Endothelial cell (in vitro differentiated cells): ENCODE results near the gene ATP10A. TPM values are rescaled to one million over a fixed set of nuclear protein-coding genes. Genes with fewer than 3 reads are reported as not detected.

Source experiments
- DNase-seq: peaks from one replicate; pipeline ENCODE4 v3.0.0; 2021; ENCODE audit warnings: low spot score
- H3K27ac Mint-ChIP-seq: one replicate; pipeline ENCODE4 v1.8.0; 2021; ENCODE audit warnings: mixed read lengths, inconsistent platforms; ENCODE audit not compliant: unreplicated experiment
- H3K27me3 Mint-ChIP-seq: one replicate; pipeline ENCODE4 v1.8.0; 2021; ENCODE audit warnings: mild to moderate bottlenecking, moderate library complexity, mixed read lengths, inconsistent platforms; ENCODE audit not compliant: unreplicated experiment
- H3K36me3 Mint-ChIP-seq: one replicate; pipeline ENCODE4 v1.8.0; 2021; ENCODE audit warnings: mild to moderate bottlenecking, low read depth, mixed read lengths, inconsistent platforms; ENCODE audit not compliant: unreplicated experiment
- H3K4me1 Mint-ChIP-seq: one replicate; pipeline ENCODE4 v1.8.0; 2021; ENCODE audit warnings: mild to moderate bottlenecking, mixed read lengths, inconsistent platforms; ENCODE audit not compliant: unreplicated experiment
- H3K4me3 Mint-ChIP-seq: one replicate; pipeline ENCODE4 v1.8.0; 2021; ENCODE audit warnings: mild to moderate bottlenecking, mixed read lengths, inconsistent platforms; ENCODE audit not compliant: unreplicated experiment
- H3K9me3 Mint-ChIP-seq: one replicate; pipeline ENCODE4 v1.8.0; 2021; ENCODE audit warnings: mixed read lengths, inconsistent platforms; ENCODE audit not compliant: unreplicated experiment
- CTCF ChIP-seq: fragments of 200-600 bp; sonication (generic); IDR thresholded peaks from one replicate; pipeline ENCODE4 v1.5.0; 2021; ENCODE audit warnings: antibody characterized with exemption; ENCODE audit not compliant: unreplicated experiment
- total RNA-seq: library from RNA; stranded (reverse); fragmentation: NEBNext Ultra II Directional; extraction: Animal tissue kit (Norgen Biotek cat#: 25700); gene quantifications from one replicate; pipeline ENCODE4 v1.2.1, GENCODE V29; 2021; ENCODE audit not compliant: unreplicated experiment

The ATP10A gene
- total RNA-seq, 1 donor from 2014 or later = 0.13 TPM

DNA sequence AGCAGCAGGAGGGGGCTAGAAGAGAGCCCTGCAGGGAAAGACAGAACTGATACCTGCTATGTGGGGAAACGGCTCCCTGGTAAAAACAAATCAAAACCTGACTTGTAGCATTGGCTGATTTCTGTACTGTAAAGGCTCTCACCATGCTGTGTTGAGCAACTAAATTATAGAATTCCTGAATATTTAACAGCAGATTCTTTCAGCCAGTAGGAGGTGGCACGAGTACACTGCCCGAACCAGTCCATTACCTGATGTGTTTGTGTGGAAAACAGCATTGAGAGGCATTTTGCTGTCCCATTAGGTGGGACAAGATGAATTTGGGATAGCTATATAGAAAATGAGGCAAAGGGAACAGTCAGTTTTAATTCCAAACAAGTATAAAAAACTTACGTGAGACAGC is 201.2 kb downstream of the ATP10A start:
- no peak overlapping the region for H3K4me3 Mint-ChIP-seq
- peaks cover 3% of the 10 kb centered on the region for H3K4me1 Mint-ChIP-seq
- no peaks in the 10 kb centered on the region for H3K36me3 Mint-ChIP-seq
- H3K9me3 Mint-ChIP-seq = no peaks in the 10 kb centered on the region
- DNase-seq = no peak
- peaks cover 9% of the 10 kb centered on the region for H3K27me3 Mint-ChIP-seq
- TF ChIP-seq CTCF = no peak
- no peak overlapping the region for H3K27ac Mint-ChIP-seq

DNA sequence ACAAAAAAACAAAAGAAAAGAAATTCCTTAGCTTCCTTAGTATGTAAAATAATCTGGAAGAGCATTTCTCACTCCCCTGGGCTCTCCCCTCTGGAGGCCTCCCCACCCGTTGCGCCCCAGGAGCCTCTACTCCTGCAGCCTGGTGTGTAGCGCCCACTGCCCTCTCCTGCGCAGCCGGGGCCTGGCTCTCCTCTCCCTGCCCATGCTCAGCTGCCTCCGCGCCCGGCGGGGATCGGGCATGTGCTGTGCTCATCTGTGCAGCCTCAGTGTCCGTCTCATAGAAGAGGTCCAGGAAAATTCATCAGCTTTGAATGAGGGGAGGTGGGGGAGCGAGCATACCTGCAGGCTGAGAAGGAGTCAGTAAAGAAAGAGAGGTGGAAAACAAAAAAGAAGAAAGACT is 203.9 kb downstream of the ATP10A start:
- peaks cover 11% of the 10 kb centered on the region for H3K27me3 Mint-ChIP-seq
- no peak overlapping the region for H3K4me3 Mint-ChIP-seq

GRCh38 chr15:25658560-25658959 is 204.6 kb downstream of the ATP10A start:
- Mint-ChIP-seq H3K9me3 (no peaks in the 10 kb centered on the region), H3K4me3 (no peak overlapping the region), H3K27ac (no peak overlapping the region), H3K36me3 (no peaks in the 10 kb centered on the region), H3K4me1 (peaks cover 3% of the 10 kb centered on the region), H3K27me3 (peaks cover 11% of the 10 kb centered on the region)
- TF ChIP-seq CTCF = no peak
- no peak for DNase-seq

More for the DNA sequence above, 203.9 kb downstream of the ATP10A start:
- Mint-ChIP-seq H3K27ac (no peak overlapping the region), H3K9me3 (no peaks in the 10 kb centered on the region), H3K36me3 (no peaks in the 10 kb centered on the region), H3K4me1 (peaks cover 3% of the 10 kb centered on the region)
- TF ChIP-seq CTCF = no peak
- DNase-seq = no peak

DNA sequence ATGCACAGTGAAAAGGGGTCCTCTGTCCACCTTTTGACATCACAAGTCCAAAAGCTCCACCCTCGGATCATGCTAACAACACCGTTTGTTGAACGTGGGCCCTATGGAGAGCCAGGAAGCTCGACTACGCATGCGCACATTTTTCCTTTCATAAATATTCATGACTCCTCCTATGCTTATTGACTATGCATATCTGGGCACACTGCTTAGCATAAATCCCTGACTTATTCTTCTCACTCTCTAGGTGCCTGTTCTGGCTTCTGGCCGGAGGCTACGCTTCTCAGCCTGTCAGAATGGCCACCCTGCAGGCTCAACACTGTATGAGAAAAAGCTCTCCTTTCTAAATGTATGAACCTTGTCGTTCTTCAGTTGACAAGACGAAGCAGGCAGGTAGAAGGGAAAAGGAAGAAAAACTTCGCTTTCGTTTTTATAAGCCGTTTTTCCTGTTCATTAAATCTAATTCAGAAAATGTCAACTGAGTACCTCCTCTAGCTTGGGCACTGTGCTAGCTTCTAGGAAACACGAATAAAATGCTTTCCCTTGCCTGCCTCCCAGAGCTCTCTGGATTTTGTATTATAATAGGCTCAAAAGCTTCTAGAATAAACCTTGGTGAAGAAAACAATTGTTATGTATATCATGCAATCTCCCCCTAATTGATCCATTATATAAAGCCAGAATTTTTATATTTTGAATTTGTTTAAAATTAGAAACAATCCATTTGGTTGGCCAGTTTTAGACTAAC is 207.7 kb downstream of the ATP10A start:
- Mint-ChIP-seq H3K9me3 (no peaks in the 10 kb centered on the region), H3K27me3 (peaks cover 8% of the 10 kb centered on the region), H3K4me1 (no peaks in the 10 kb centered on the region), H3K36me3 (no peaks in the 10 kb centered on the region), H3K27ac (no peak overlapping the region), H3K4me3 (no peak overlapping the region)
- DNase-seq = no peak
- TF ChIP-seq CTCF = no peak

- no peak for TF ChIP-seq CTCF
These were observed 209.8 kb downstream of the ATP10A start for GRCh38 chr15:25653371-25653770.

More at GRCh38 chr15:25653371-25653770, 209.8 kb downstream of the ATP10A start:
- H3K9me3 Mint-ChIP-seq = no peaks in the 10 kb centered on the region
- no peak for DNase-seq
- H3K36me3 Mint-ChIP-seq = no peaks in the 10 kb centered on the region
- H3K27me3 Mint-ChIP-seq = peaks cover 10% of the 10 kb centered on the region
- H3K4me3 Mint-ChIP-seq = no peak overlapping the region
- no peaks in the 10 kb centered on the region for H3K4me1 Mint-ChIP-seq
- no peak overlapping the region for H3K27ac Mint-ChIP-seq
